WI38 (cell line): ENCODE data around the gene CUX1.
"Not testable (repeated sequence)": the region's sequence is repeated elsewhere in the genome, so short reads cannot be mapped to it uniquely, and the experiment has no call there.

Source experiments
- H3K4me3 ChIP-seq: 2 replicates; pipeline ENCODE4 v1.5.1; 2011; ENCODE audit warnings: low read depth, mild to moderate bottlenecking, control low read depth, low read length
- CTCF ChIP-seq: IDR thresholded peaks from 2 replicates; pipeline ENCODE4 v1.5.1; 2012; ENCODE audit warnings: low read depth, mild to moderate bottlenecking, control low read depth, low read length

Gene CUX1

DNA sequence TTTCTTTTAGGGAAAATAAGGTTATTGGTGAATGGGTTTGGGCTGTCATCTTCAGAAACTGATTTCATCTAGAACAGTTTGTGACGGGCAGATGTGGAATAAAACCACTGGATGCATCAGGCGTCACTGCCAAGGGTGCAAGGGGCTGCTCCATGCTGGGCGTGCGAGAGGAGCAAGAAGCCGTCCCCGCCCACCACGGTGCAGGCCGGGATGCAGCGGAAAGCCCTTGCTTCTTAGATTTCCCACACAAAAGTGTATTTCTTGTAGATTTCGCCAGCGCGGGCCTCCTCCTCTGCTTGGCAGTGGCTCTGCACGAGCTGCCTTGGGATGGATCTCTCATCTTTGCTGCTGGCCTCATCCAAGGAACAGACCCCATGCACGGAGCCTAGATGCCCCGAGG lies 189.3 kb downstream of the CUX1 start:
- H3K4me3 ChIP-seq: no peak overlapping the region
- TF ChIP-seq CTCF: no peak

GRCh38 chr7:102008535-102009262 lies 191.3 kb downstream of the CUX1 start:
- H3K4me3 ChIP-seq: no peak overlapping the region
- no peak for TF ChIP-seq CTCF

GRCh38 chr7:102009628-102010027 lies 192.2 kb downstream of the CUX1 start:
- TF ChIP-seq CTCF: no peak

GRCh38 chr7:102012112-102012830 lies 194.8 kb downstream of the CUX1 start:
- H3K4me3 ChIP-seq: not testable (repeated sequence)

More at GRCh38 chr7:102009628-102010027, 192.2 kb downstream of the CUX1 start:
- no peak overlapping the region for H3K4me3 ChIP-seq

DNA sequence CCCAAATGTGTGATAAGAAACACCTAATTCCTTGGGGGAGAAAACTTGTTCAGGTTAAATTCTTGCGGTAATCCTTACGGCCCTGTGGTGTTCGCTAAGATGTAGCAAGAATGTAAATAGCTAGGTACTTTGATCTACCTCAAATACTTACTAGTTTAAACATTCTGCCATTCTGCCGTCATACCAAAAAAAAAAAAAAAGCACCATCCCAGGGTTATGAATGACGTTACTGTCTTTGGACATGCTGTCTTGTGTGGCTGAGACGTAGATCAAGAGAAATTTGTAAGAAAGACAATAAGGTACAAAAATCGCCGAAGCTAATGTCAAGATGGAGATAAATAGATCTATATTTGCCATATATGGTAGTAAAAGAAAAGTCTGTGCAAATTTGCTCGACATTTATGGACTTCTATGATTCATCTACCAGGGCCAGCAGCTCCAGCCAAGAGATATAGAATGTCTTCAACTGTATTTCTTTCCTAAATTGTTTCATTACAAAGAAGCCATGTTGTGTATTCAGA lies 195.6 kb downstream of the CUX1 start:
- H3K4me3 ChIP-seq: no peak overlapping the region
- no peak for TF ChIP-seq CTCF

DNA sequence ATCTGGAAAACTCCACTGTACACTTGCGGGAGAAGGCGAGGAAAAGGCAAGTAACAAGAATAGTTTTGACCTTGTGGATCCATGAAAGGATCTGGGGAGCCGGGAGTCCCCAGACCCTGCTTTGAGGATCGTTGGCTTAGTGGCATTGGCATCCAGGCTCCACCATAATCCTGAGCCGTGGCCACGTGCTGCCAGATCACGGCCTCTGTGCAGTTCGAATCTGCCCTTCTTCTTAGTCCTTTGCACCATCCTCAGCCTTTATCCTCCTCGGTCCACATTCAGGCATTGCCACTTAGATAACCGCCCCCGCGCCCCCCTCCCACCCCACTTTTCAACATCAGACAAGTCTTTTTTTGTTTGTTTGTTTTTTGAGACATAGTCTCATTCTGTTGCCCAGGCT lies 201.4 kb downstream of the CUX1 start:
- H3K4me3 ChIP-seq: no peak overlapping the region
- TF ChIP-seq CTCF: no peak

DNA sequence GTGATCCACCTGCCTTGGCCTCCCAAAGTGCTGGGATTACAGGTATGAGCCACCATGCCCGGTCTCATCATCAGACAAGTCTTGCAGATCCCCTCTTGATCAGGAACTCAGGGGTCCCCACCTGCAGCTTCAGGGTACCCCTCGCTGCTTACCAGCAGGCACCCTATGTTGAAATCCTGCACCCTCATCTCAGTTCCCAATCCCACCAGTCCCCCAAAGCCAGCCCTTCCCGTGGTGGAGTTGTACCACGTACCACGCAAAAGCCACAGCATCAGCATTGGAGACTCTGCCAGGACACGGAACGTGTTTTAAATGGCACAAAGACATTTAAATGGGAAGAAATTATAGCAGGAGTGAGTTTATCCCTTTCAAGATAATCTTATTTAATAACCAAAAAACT lies 202.0 kb downstream of the CUX1 start:
- TF ChIP-seq CTCF: no peak
- no peak overlapping the region for H3K4me3 ChIP-seq
